GM23338 (cell line): ENCODE measurements around the gene BTBD16. TPM values are rescaled to one million over a fixed set of nuclear protein-coding genes. Genes with fewer than 3 reads are reported as not detected.

Experiments used
- ATAC-seq: fragments of 200-7000 bp; cut with Tn5 transposase; 3 replicates; pipeline ENCODE4 v1.9.1; 2020
- DNase-seq: peaks from one replicate; pipeline ENCODE4 v3.0.0-alpha.2; 2015; ENCODE audit warnings: low spot score
- H2AFZ ChIP-seq: fragments of 200-600 bp; sonication (generic); 2 replicates; pipeline ENCODE4 v1.8.0; 2016; ENCODE audit warnings: antibody characterized with exemption, mild to moderate bottlenecking, moderate library complexity
- H3F3A ChIP-seq: fragments of 200-600 bp; sonication (generic); replicated peaks from 2 replicates; pipeline ENCODE4 v1.8.0; 2017; ENCODE audit warnings: antibody characterized with exemption, mixed run types, low read depth
- H3K27ac ChIP-seq: fragments of 200-600 bp; sonication (generic); 2 replicates; pipeline ENCODE4 v1.6.1; 2016; ENCODE audit warnings: low read depth
- H3K27me3 ChIP-seq: fragments of 200-600 bp; sonication (generic); 2 replicates; pipeline ENCODE4 v1.8.0; 2016; ENCODE audit warnings: mild to moderate bottlenecking, mixed run types, moderate library complexity; ENCODE audit not compliant: insufficient read depth
- H3K36me3 ChIP-seq: fragments of 200-600 bp; sonication (generic); 2 replicates; pipeline ENCODE4 v1.8.0; 2016; ENCODE audit warnings: mild to moderate bottlenecking; ENCODE audit not compliant: insufficient read depth
- H3K4me1 ChIP-seq: fragments of 200-600 bp; sonication (generic); 2 replicates; pipeline ENCODE4 v1.8.0; 2016; ENCODE audit warnings: mild to moderate bottlenecking, moderate library complexity; ENCODE audit not compliant: insufficient read depth
- H3K4me2 ChIP-seq: fragments of 200-600 bp; sonication (generic); 2 replicates; pipeline ENCODE4 v1.7.1; 2017; ENCODE audit warnings: mixed run types
- H3K4me3 ChIP-seq: fragments of 200-600 bp; sonication (generic); 2 replicates; pipeline ENCODE4 v1.6.1; 2016; ENCODE audit warnings: mixed run types
- H3K79me2 ChIP-seq: fragments of 200-600 bp; sonication (generic); replicated peaks from 2 replicates; pipeline ENCODE4 v1.8.0; 2017; ENCODE audit warnings: mild to moderate bottlenecking; ENCODE audit not compliant: insufficient read depth
- H3K9me2 ChIP-seq: fragments of 200-600 bp; sonication (generic); 2 replicates; pipeline ENCODE4 v1.8.0; 2017; ENCODE audit not compliant: insufficient read depth
- H4K20me1 ChIP-seq: fragments of 200-600 bp; sonication (generic); replicated peaks from 2 replicates; pipeline ENCODE4 v1.8.0; 2017; ENCODE audit warnings: mild to moderate bottlenecking; ENCODE audit not compliant: insufficient read depth
- H3K27ac Mint-ChIP-seq: 2 replicates; pipeline ENCODE4 v1.8.0; 2020; ENCODE audit warnings: inconsistent platforms, mild to moderate bottlenecking, moderate library complexity, mixed read lengths
- H3K27me3 Mint-ChIP-seq: 3 replicates; pipeline ENCODE4 v1.8.0; 2022; ENCODE audit warnings: low read depth, mild to moderate bottlenecking, moderate library complexity, mixed read lengths, inconsistent platforms; ENCODE audit not compliant: insufficient read depth, poor library complexity
- H3K36me3 Mint-ChIP-seq: 3 replicates; pipeline ENCODE4 v1.8.0; 2021; ENCODE audit warnings: low read depth, mild to moderate bottlenecking, inconsistent platforms, moderate library complexity, mixed read lengths
- H3K4me1 Mint-ChIP-seq: 3 replicates; pipeline ENCODE4 v1.8.0; 2020; ENCODE audit warnings: mild to moderate bottlenecking, inconsistent platforms, mixed read lengths
- H3K4me3 Mint-ChIP-seq: 3 replicates; pipeline ENCODE4 v1.8.0; 2021; ENCODE audit warnings: moderate library complexity, mild to moderate bottlenecking, inconsistent platforms, mixed read lengths
- H3K9me3 Mint-ChIP-seq: 3 replicates; pipeline ENCODE4 v1.8.0; 2020; ENCODE audit warnings: moderate library complexity, mild to moderate bottlenecking, inconsistent platforms, mixed read lengths
- CREB1 ChIP-seq: fragments of 250-450 bp; sonication (Bioruptor Pico); IDR thresholded peaks from 2 replicates; pipeline ENCODE4 v1.5.0; 2020; ENCODE audit warnings: low read depth, mild to moderate bottlenecking, moderate library complexity
- EZH2 ChIP-seq: fragments of 200-600 bp; sonication (generic); IDR thresholded peaks from one replicate; pipeline ENCODE4 v1.8.0; 2017; ENCODE audit warnings: antibody characterized with exemption, mild to moderate bottlenecking, low read depth; ENCODE audit not compliant: unreplicated experiment
- EZH2phosphoT487 ChIP-seq: fragments of 200-600 bp; sonication (generic); IDR thresholded peaks from one replicate; pipeline ENCODE4 v1.8.1; 2018; ENCODE audit warnings: antibody characterized with exemption; ENCODE audit not compliant: unreplicated experiment
- JUNB ChIP-seq: IDR thresholded peaks from one replicate; pipeline ENCODE4 v1.6.1; 2016; ENCODE audit warnings: antibody characterized with exemption; ENCODE audit not compliant: unreplicated experiment
- NANOG ChIP-seq: IDR thresholded peaks from 2 replicates; pipeline ENCODE4 v1.6.1; 2016; ENCODE audit warnings: antibody characterized with exemption, borderline replicate concordance
- POLR2AphosphoS5 ChIP-seq: IDR thresholded peaks from 2 replicates; pipeline ENCODE4 v1.6.1; 2016; ENCODE audit warnings: antibody characterized with exemption, low read depth
- STAT1 ChIP-seq: IDR thresholded peaks from one replicate; pipeline ENCODE4 v1.6.1; 2016; ENCODE audit warnings: antibody characterized with exemption; ENCODE audit not compliant: unreplicated experiment
- ZNF114 ChIP-seq: fragments of 250-450 bp; sonication (Bioruptor Pico); IDR thresholded peaks from 2 replicates; pipeline ENCODE4 v1.5.0; 2020; ENCODE audit warnings: mild to moderate bottlenecking, moderate library complexity
- ZNF331 ChIP-seq: fragments of 250-450 bp; sonication (Bioruptor Pico); IDR thresholded peaks from 2 replicates; pipeline ENCODE4 v1.5.0; 2020; ENCODE audit warnings: low read depth, mild to moderate bottlenecking, moderate library complexity
- polyA plus RNA-seq: library from polyadenylated mRNA; unstranded; fragments of >200 nt; fragmentation: Nextera tagmentation; extraction: Ambion mirVana; gene quantifications from 2 replicates; pipeline ENCODE4 v1.2.1, GENCODE V29; 2016
- total RNA-seq: library from RNA; depleted of rRNA; stranded (reverse); fragments of >200 nt; shearing (Covaris generic); gene quantifications from 2 replicates; pipeline ENCODE4 v1.2.3, GENCODE V29; 2014
- TF ChIP-seq, protein P1 (sequence below), 2 experiments: fragments of 200-600 bp in 1 of 2; sonication (generic) in 1 of 2; conservative IDR thresholded peaks; 2 replicates each; pipeline versions ENCODE4 v1.5.1 to v1.6.1; 2016 to 2017; ENCODE audit warnings: antibody characterized with exemption in 2 of 2, low read depth in 2 of 2, mild to moderate bottlenecking in 2 of 2, moderate library complexity in 1 of 2
- TF ChIP-seq, protein P2 (sequence below): IDR thresholded peaks from one replicate; pipeline ENCODE4 v1.6.1; 2018; ENCODE audit warnings: antibody characterized with exemption; ENCODE audit not compliant: unreplicated experiment
- TF ChIP-seq, protein P3 (sequence below): IDR thresholded peaks from 2 replicates; pipeline ENCODE4 v1.6.1; 2016; ENCODE audit warnings: antibody characterized with exemption
- TF ChIP-seq, protein P4 (sequence below): fragments of 250-450 bp; sonication (Bioruptor Pico); IDR thresholded peaks from 2 replicates; pipeline ENCODE4 v1.5.0; 2020; ENCODE audit warnings: mild to moderate bottlenecking, moderate library complexity

BTBD16 gene
- total and polyA plus RNA-seq, 2 experiments from 2014 or later, result not detected

DNA sequence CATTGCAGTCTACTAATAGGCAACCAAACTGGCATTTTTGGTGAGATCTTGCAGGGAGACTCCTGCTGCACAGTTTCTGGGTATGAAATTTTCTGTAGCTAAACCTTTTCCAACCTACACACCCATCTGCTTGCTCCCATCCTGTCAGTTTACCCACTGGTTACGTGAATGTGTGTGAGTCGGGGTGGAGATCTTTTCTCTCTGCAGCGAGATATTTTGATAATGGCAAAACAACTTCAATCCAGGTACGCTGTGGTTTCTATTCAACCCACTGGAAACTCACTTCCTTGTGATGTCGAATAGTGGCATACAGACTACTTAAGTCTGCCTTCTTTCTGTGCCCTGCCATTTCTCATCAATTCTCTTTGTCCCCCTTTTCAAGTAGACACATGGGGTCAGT, 107.9 kb downstream of the BTBD16 start:
- Mint-ChIP-seq H3K9me3 (no peaks in the 10 kb centered on the region; the same call in 2 of the 3 replicates), H3K4me3 (no peak overlapping the region), H3K27ac (no peak overlapping the region), H3K4me1 (peaks cover 11% of the 10 kb centered on the region), H3K27me3 (peaks cover 7% of the 10 kb centered on the region), H3K36me3 (peaks cover 9% of the 10 kb centered on the region; the same call in 2 of the 3 replicates)
- Histone ChIP-seq H3K9me2 (no peaks in the 10 kb centered on the region), H3F3A (no peaks in the 10 kb centered on the region), H3K4me1 (peaks cover 13% of the 10 kb centered on the region; the same call in 1 of the 2 replicates), H3K4me3 (no peak overlapping the region), H2AFZ (no peak overlapping the region), H3K79me2 (peaks cover 79% of the 10 kb centered on the region), H4K20me1 (peaks cover 18% of the 10 kb centered on the region; the same call in 1 of the 2 replicates), H3K27me3 (peaks cover under 1% of the 10 kb centered on the region; the same call in 1 of the 2 replicates), H3K36me3 (no peaks in the 10 kb centered on the region), H3K27ac (no peak overlapping the region), H3K4me2 (no peak overlapping the region)
- TF ChIP-seq JUNB, result no peak
- TF ChIP-seq, protein P1, sequence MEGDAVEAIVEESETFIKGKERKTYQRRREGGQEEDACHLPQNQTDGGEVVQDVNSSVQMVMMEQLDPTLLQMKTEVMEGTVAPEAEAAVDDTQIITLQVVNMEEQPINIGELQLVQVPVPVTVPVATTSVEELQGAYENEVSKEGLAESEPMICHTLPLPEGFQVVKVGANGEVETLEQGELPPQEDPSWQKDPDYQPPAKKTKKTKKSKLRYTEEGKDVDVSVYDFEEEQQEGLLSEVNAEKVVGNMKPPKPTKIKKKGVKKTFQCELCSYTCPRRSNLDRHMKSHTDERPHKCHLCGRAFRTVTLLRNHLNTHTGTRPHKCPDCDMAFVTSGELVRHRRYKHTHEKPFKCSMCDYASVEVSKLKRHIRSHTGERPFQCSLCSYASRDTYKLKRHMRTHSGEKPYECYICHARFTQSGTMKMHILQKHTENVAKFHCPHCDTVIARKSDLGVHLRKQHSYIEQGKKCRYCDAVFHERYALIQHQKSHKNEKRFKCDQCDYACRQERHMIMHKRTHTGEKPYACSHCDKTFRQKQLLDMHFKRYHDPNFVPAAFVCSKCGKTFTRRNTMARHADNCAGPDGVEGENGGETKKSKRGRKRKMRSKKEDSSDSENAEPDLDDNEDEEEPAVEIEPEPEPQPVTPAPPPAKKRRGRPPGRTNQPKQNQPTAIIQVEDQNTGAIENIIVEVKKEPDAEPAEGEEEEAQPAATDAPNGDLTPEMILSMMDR (conservative IDR thresholded peaks at IDR 0.05; ENCODE audit: low read depth in 2 of 2), result no peak
- no peak for TF ChIP-seq EZH2
- TF ChIP-seq ZNF114 (CRISPR knock-in tag), result no peak
- TF ChIP-seq NANOG, result no peak
- no peak for TF ChIP-seq EZH2phosphoT487
- TF ChIP-seq, protein P2, sequence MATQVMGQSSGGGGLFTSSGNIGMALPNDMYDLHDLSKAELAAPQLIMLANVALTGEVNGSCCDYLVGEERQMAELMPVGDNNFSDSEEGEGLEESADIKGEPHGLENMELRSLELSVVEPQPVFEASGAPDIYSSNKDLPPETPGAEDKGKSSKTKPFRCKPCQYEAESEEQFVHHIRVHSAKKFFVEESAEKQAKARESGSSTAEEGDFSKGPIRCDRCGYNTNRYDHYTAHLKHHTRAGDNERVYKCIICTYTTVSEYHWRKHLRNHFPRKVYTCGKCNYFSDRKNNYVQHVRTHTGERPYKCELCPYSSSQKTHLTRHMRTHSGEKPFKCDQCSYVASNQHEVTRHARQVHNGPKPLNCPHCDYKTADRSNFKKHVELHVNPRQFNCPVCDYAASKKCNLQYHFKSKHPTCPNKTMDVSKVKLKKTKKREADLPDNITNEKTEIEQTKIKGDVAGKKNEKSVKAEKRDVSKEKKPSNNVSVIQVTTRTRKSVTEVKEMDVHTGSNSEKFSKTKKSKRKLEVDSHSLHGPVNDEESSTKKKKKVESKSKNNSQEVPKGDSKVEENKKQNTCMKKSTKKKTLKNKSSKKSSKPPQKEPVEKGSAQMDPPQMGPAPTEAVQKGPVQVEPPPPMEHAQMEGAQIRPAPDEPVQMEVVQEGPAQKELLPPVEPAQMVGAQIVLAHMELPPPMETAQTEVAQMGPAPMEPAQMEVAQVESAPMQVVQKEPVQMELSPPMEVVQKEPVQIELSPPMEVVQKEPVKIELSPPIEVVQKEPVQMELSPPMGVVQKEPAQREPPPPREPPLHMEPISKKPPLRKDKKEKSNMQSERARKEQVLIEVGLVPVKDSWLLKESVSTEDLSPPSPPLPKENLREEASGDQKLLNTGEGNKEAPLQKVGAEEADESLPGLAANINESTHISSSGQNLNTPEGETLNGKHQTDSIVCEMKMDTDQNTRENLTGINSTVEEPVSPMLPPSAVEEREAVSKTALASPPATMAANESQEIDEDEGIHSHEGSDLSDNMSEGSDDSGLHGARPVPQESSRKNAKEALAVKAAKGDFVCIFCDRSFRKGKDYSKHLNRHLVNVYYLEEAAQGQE, result no peak
- TF ChIP-seq, protein P3, sequence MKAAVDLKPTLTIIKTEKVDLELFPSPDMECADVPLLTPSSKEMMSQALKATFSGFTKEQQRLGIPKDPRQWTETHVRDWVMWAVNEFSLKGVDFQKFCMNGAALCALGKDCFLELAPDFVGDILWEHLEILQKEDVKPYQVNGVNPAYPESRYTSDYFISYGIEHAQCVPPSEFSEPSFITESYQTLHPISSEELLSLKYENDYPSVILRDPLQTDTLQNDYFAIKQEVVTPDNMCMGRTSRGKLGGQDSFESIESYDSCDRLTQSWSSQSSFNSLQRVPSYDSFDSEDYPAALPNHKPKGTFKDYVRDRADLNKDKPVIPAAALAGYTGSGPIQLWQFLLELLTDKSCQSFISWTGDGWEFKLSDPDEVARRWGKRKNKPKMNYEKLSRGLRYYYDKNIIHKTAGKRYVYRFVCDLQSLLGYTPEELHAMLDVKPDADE, result no peak
- TF ChIP-seq, protein P4, sequence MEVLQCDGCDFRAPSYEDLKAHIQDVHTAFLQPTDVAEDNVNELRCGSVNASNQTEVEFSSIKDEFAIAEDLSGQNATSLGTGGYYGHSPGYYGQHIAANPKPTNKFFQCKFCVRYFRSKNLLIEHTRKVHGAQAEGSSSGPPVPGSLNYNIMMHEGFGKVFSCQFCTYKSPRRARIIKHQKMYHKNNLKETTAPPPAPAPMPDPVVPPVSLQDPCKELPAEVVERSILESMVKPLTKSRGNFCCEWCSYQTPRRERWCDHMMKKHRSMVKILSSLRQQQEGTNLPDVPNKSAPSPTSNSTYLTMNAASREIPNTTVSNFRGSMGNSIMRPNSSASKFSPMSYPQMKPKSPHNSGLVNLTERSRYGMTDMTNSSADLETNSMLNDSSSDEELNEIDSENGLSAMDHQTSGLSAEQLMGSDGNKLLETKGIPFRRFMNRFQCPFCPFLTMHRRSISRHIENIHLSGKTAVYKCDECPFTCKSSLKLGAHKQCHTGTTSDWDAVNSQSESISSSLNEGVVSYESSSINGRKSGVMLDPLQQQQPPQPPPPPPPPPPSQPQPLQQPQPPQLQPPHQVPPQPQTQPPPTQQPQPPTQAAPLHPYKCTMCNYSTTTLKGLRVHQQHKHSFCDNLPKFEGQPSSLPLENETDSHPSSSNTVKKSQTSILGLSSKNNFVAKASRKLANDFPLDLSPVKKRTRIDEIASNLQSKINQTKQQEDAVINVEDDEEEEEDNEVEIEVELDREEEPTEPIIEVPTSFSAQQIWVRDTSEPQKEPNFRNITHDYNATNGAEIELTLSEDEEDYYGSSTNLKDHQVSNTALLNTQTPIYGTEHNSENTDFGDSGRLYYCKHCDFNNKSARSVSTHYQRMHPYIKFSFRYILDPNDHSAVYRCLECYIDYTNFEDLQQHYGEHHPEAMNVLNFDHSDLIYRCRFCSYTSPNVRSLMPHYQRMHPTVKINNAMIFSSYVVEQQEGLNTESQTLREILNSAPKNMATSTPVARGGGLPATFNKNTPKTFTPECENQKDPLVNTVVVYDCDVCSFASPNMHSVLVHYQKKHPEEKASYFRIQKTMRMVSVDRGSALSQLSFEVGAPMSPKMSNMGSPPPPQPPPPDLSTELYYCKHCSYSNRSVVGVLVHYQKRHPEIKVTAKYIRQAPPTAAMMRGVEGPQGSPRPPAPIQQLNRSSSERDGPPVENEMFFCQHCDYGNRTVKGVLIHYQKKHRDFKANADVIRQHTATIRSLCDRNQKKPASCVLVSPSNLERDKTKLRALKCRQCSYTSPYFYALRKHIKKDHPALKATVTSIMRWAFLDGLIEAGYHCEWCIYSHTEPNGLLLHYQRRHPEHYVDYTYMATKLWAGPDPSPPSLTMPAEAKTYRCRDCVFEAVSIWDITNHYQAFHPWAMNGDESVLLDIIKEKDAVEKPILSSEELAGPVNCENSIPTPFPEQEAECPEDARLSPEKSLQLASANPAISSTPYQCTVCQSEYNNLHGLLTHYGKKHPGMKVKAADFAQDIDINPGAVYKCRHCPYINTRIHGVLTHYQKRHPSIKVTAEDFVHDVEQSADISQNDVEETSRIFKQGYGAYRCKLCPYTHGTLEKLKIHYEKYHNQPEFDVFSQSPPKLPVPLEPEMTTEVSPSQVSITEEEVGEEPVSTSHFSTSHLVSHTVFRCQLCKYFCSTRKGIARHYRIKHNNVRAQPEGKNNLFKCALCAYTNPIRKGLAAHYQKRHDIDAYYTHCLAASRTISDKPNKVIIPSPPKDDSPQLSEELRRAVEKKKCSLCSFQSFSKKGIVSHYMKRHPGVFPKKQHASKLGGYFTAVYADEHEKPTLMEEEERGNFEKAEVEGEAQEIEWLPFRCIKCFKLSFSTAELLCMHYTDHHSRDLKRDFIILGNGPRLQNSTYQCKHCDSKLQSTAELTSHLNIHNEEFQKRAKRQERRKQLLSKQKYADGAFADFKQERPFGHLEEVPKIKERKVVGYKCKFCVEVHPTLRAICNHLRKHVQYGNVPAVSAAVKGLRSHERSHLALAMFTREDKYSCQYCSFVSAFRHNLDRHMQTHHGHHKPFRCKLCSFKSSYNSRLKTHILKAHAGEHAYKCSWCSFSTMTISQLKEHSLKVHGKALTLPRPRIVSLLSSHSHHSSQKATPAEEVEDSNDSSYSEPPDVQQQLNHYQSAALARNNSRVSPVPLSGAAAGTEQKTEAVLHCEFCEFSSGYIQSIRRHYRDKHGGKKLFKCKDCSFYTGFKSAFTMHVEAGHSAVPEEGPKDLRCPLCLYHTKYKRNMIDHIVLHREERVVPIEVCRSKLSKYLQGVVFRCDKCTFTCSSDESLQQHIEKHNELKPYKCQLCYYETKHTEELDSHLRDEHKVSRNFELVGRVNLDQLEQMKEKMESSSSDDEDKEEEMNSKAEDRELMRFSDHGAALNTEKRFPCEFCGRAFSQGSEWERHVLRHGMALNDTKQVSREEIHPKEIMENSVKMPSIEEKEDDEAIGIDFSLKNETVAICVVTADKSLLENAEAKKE (CRISPR knock-in tag), result no peak
- TF ChIP-seq CREB1 (CRISPR knock-in tag), result no peak
- no peak for TF ChIP-seq POLR2AphosphoS5
- no peak for TF ChIP-seq STAT1
- TF ChIP-seq ZNF331 (CRISPR knock-in tag), result no peak
- DNase-seq (no peak), ATAC-seq (no peak)
